Medulla oblongata (tissue), 1 donor: ENCODE measurements around the gene TIGD4.

ENCODE experiments used
- DNase-seq: peaks from one replicate; pipeline ENCODE4 v3.0.0-alpha.2; 2015; ENCODE audit errors: extremely low spot score

TIGD4 gene

GRCh38 chr4:152779513-152780266 is at the start of gene TIGD4, which contains the start of gene ARFIP1:
Gene TIGD4 (minus strand): TSS chr4:152779730. CDS start chr4:152771004, 8,726 bp downstream.
Gene ARFIP1 (plus strand): TSS chr4:152779954. CDS start chr4:152829634, 49,680 bp downstream.
- peak; percentile 99 for DNase-seq

GRCh38 chr4:152828122-152828521 is 48.6 kb upstream of the TIGD4 start:
- DNase-seq: no peak

GRCh38 chr4:152825336-152825735 is 45.8 kb upstream of the TIGD4 start:
- no peak for DNase-seq

GRCh38 chr4:152824561-152824960 is 45.0 kb upstream of the TIGD4 start:
- DNase-seq: no peak

GRCh38 chr4:152822323-152822722 is 42.8 kb upstream of the TIGD4 start:
- DNase-seq: no peak

- DNase-seq: no peak
Measured at GRCh38 chr4:152820073-152820472, 40.5 kb upstream of the TIGD4 start.

GRCh38 chr4:152819026-152819645 is 39.6 kb upstream of the TIGD4 start:
- no peak for DNase-seq

- no peak for DNase-seq
Measured at GRCh38 chr4:152817331-152817730, 37.8 kb upstream of the TIGD4 start.

- DNase-seq: no peak
Measured at GRCh38 chr4:152815078-152815477, 35.5 kb upstream of the TIGD4 start.

GRCh38 chr4:152810715-152811287 is 31.3 kb upstream of the TIGD4 start:
- DNase-seq: no peak

GRCh38 chr4:152808670-152809069 is 29.1 kb upstream of the TIGD4 start:
- no peak for DNase-seq

GRCh38 chr4:152807294-152807829 is 27.8 kb upstream of the TIGD4 start:
- DNase-seq: no peak

GRCh38 chr4:152806501-152807125 is 27.1 kb upstream of the TIGD4 start:
- DNase-seq: no peak

GRCh38 chr4:152805818-152806217 is 26.3 kb upstream of the TIGD4 start:
- DNase-seq: no peak

- no peak for DNase-seq
Measured at GRCh38 chr4:152805071-152805650, 25.6 kb upstream of the TIGD4 start.

- DNase-seq: no peak
Measured at GRCh38 chr4:152803541-152803940, 24.0 kb upstream of the TIGD4 start.

GRCh38 chr4:152795891-152796290 is 16.4 kb upstream of the TIGD4 start:
- no peak for DNase-seq

GRCh38 chr4:152786627-152787026 is 7.1 kb upstream of the TIGD4 start:
- DNase-seq: no peak

GRCh38 chr4:152785639-152786615 is 6.4 kb upstream of the TIGD4 start:
- no peak for DNase-seq

GRCh38 chr4:152784490-152785350 is 5.2 kb upstream of the TIGD4 start:
- DNase-seq: no peak
